Esophagus squamous epithelium (tissue), 5 donors: Measurements from ENCODE around the gene SNX5. TPM values are rescaled to one million over a fixed set of nuclear protein-coding genes. Genes with fewer than 3 reads are reported as not detected.

ENCODE experiments used
- DNase-seq: peaks from one replicate; lab custom pipeline; 2025; lab: John Stamatoyannopoulos, UW
- H3K27ac ChIP-seq, 4 donors: fragments of 200-600 bp; sonication (generic); one replicate each; pipeline ENCODE4 v1.5.1; 2016 to 2019; ENCODE audit warnings: mild to moderate bottlenecking in 1 of 4
- H3K27me3 ChIP-seq, 4 donors: fragments of 200-600 bp; sonication (generic); 1 replicate in 3 of 4; 2 replicates in 1 of 4; pipeline versions ENCODE4 v1.5.1 to v1.6.0; 2017 to 2021; ENCODE audit warnings: antibody characterized with exemption in 1 of 4
- H3K36me3 ChIP-seq, 3 donors: fragments of 200-600 bp; sonication (generic); one replicate each; pipeline ENCODE4 v1.5.1; 2016 to 2019
- H3K4me1 ChIP-seq, 3 donors: fragments of 200-600 bp; sonication (generic); one replicate each; pipeline ENCODE4 v1.5.1; 2017 to 2019
- H3K4me3 ChIP-seq, 4 donors: fragments of 200-600 bp; sonication (generic); 1 replicate in 3 of 4; 2 replicates in 1 of 4; pipeline ENCODE4 v1.5.1; 2016 to 2019; ENCODE audit warnings: mild to moderate bottlenecking in 2 of 4, moderate library complexity in 1 of 4
- H3K9me3 ChIP-seq, 3 donors: fragments of 200-600 bp; sonication (generic); one replicate each; pipeline ENCODE4 v1.5.1; 2016 to 2019
- CTCF ChIP-seq, 6 experiments: fragments of 450-650 bp in 4 of 6; fragments of 200-600 bp in 2 of 6; sonication (generic) in 2 of 6; IDR thresholded peaks; one replicate each; pipeline ENCODE4 v1.5.1; 2016 to 2019; ENCODE audit warnings: antibody characterized with exemption in 6 of 6, mild to moderate bottlenecking in 4 of 6, moderate library complexity in 4 of 6
- POLR2A ChIP-seq, 4 donors: fragments of 450-650 bp; IDR thresholded peaks; one replicate each; pipeline ENCODE4 v1.6.1; 2017; ENCODE audit warnings: antibody characterized with exemption in 4 of 4, mild to moderate bottlenecking in 4 of 4, moderate library complexity in 3 of 4
- WGBS, 2 donors: methylation state at CpG; one replicate each; pipeline ENCODE4 v1.1.5; 2018; 5-methylcytosine and 5-hydroxymethylcytosine counted together
- intact Hi-C: fragments of 100-400 bp; cut with DNase I; formaldehyde crosslinking; loops from one replicate; pipeline ENCODE4 v1.15.0; 2022
- total RNA-seq, 4 donors: library from RNA; depleted of rRNA; stranded (reverse); fragments of >200 nt; gene quantifications; one replicate each; pipeline ENCODE4 v1.1.0, GENCODE V29; 2016
- donor health status: DM: yes; HTN: yes; CAD: no.

Gene SNX5
- total RNA-seq, 4 donors from 2014 or later: 43.6 to 137 (median 98.5) TPM

GRCh38 chr20:17999566-17999965 lies 31.0 kb upstream of the SNX5 start:
- Histone ChIP-seq H3K4me1 (peaks cover 6 to 29% (median 12%) of the 10 kb centered on the region in 3 donors), H3K4me3 (no peak overlapping the region), H3K36me3 (no peaks in the 10 kb centered on the region), H3K27me3 (no peaks in the 10 kb centered on the region), H3K27ac (no peak overlapping the region), H3K9me3 (no peaks in the 10 kb centered on the region)
- TF ChIP-seq POLR2A (IDR thresholded peaks at IDR 0.05) (no peak), CTCF (IDR thresholded peaks at IDR 0.05) (no peak)
- no peak for DNase-seq
- 85 to 88% methylated on average over 4 of the region's 4 CpGs for WGBS, 2 donors
- intact Hi-C loops: loop anchor here (10.0 kb wide), 1 partner anchor 325 kb away; no protein-coding TSS in a partner anchor

GRCh38 chr20:17998446-17998845 lies 29.9 kb upstream of the SNX5 start:
- intact Hi-C loops: loop anchor here (10.0 kb wide), 1 partner anchor 324 kb away; no protein-coding TSS in a partner anchor
- 91% methylated on average over 4 to 5 of the region's 5 CpGs for WGBS, 2 donors
- H3K36me3 ChIP-seq: no peaks in the 10 kb centered on the region
- no peak for DNase-seq
- H3K4me1 ChIP-seq: peaks cover 6 to 29% (median 12%) of the 10 kb centered on the region in 3 donors
- H3K27me3 ChIP-seq: no peaks in the 10 kb centered on the region
- H3K27ac ChIP-seq: no peak overlapping the region
- no peak for TF ChIP-seq CTCF (IDR thresholded peaks at IDR 0.05)
- TF ChIP-seq POLR2A (IDR thresholded peaks at IDR 0.05): no peak
- no peaks in the 10 kb centered on the region for H3K9me3 ChIP-seq
- no peak overlapping the region for H3K4me3 ChIP-seq

- H3K36me3 ChIP-seq: peaks cover 0 to 3% (median 0%) of the 10 kb centered on the region in 3 donors
- H3K9me3 ChIP-seq: no peaks in the 10 kb centered on the region
- WGBS, 2 donors: 19 to 22% methylated on average over 15 to 16 of the region's 16 CpGs
- peaks cover 2 to 23% (median 5%) of the 10 kb centered on the region in 3 donors for H3K4me1 ChIP-seq
- no peak overlapping the region for H3K4me3 ChIP-seq
- no peaks in the 10 kb centered on the region for H3K27me3 ChIP-seq
- TF ChIP-seq CTCF (IDR thresholded peaks at IDR 0.05) (peak; percentile 86 to 96 (median 92)), POLR2A (IDR thresholded peaks at IDR 0.05) (no peak)
- H3K27ac ChIP-seq: no peak overlapping the region
- intact Hi-C loops: loop anchor here (10.0 kb wide), 1 partner anchor 321 kb away; no protein-coding TSS in a partner anchor
- no peak for DNase-seq
Measured at GRCh38 chr20:17995967-17996819, 27.6 kb upstream of the SNX5 start.

- intact Hi-C loops: loop anchor here (10.0 kb wide), 1 partner anchor 319 kb away; no protein-coding TSS in a partner anchor
- TF ChIP-seq CTCF (IDR thresholded peaks at IDR 0.05) (no peak), POLR2A (IDR thresholded peaks at IDR 0.05) (no peak)
- Histone ChIP-seq H3K27me3 (no peaks in the 10 kb centered on the region), H3K4me1 (peaks cover 0 to 14% (median 0%) of the 10 kb centered on the region in 3 donors), H3K9me3 (no peaks in the 10 kb centered on the region), H3K4me3 (no peak overlapping the region), H3K27ac (peak overlapping the region in 2 of 4 donors; percentile 5 to 16), H3K36me3 (peaks cover 0 to 30% (median 7%) of the 10 kb centered on the region in 3 donors)
- no peak for DNase-seq
- 70 to 88% methylated on average over 3 of the region's 3 CpGs for WGBS, 2 donors
Measured at GRCh38 chr20:17993546-17993945, 25.0 kb upstream of the SNX5 start.
